GM13976 (cell line): ENCODE measurements around the gene IQSEC3.

ENCODE experiments used
- DNase-seq: peaks from one replicate; pipeline ENCODE4 v3.0.0; 2012; ENCODE audit warnings: low spot score
- in situ Hi-C: fragments of 300-500 bp; cut with MboI; formaldehyde crosslinking; loops from one replicate; pipeline ENCODE4 v1.12.0; 2022; ENCODE audit warnings: low sequenced_read_pairs, mixed read lengths, inconsistent platforms; ENCODE audit not compliant: unreplicated experiment
- TF ChIP-seq, protein P1 (sequence below): IDR thresholded peaks from 2 replicates; pipeline ENCODE4 v1.5.1; 2012; ENCODE audit warnings: borderline replicate concordance, mild to moderate bottlenecking; ENCODE audit not compliant: insufficient read depth; ENCODE audit errors: extremely low read depth, missing control alignments, control extremely low read depth

The IQSEC3 gene

GRCh38 chr12:206746-207440, 140.3 kb downstream of the IQSEC3 start:
- no peak for DNase-seq
- TF ChIP-seq, protein P1, sequence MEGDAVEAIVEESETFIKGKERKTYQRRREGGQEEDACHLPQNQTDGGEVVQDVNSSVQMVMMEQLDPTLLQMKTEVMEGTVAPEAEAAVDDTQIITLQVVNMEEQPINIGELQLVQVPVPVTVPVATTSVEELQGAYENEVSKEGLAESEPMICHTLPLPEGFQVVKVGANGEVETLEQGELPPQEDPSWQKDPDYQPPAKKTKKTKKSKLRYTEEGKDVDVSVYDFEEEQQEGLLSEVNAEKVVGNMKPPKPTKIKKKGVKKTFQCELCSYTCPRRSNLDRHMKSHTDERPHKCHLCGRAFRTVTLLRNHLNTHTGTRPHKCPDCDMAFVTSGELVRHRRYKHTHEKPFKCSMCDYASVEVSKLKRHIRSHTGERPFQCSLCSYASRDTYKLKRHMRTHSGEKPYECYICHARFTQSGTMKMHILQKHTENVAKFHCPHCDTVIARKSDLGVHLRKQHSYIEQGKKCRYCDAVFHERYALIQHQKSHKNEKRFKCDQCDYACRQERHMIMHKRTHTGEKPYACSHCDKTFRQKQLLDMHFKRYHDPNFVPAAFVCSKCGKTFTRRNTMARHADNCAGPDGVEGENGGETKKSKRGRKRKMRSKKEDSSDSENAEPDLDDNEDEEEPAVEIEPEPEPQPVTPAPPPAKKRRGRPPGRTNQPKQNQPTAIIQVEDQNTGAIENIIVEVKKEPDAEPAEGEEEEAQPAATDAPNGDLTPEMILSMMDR = no peak
- in situ Hi-C loops = no loop called here

- TF ChIP-seq, protein P1 = no peak
- in situ Hi-C loops = no loop called here
Measured at GRCh38 chr12:207804-208203, 141.2 kb downstream of the IQSEC3 start.

GRCh38 chr12:208813-209212, 142.2 kb downstream of the IQSEC3 start:
- in situ Hi-C loops = no loop called here
- TF ChIP-seq, protein P1 = no peak
- DNase-seq = no peak

More at GRCh38 chr12:207804-208203, 141.2 kb downstream of the IQSEC3 start:
- no peak for DNase-seq

DNA sequence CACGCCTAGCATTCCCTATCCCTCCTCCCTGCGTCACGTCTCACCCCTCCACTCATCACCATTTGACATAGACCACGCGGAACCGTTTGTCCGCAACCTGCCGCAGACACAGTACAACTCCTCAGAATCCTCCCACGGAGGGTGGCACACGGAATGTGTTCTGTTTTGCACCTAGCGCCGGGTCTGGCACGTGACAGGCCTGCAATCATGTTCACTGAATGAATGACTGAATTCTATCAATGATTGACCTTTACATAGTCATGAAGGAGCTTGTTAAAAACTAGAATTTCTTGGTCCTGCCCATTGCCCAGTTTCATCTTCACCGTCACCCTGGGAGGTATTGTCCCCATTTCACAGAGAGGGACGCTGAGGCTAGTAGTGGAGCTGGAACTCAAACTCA, 142.7 kb downstream of the IQSEC3 start:
- DNase-seq = no peak
- TF ChIP-seq, protein P1 = no peak
- in situ Hi-C loops = no loop called here

DNA sequence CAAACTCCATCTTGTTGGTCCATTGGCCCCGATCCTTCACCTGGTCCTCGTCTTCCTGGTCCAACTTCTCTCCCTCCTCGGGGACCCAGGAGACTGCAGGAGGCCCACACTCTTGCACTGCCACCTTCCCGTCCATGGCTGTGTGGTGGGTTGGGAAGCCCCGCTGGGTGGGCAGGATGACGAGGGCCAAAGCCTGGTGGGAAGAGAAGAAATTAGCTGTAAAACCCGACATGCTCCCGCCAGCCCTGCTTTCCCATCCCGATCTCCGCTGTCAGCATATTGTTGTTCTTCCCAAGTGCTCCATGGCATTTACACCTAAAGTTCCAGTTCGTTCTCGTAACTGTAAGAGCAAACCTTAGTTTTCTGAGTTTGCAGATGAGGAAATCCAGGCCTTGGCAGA, 143.3 kb downstream of the IQSEC3 start:
- no peak for DNase-seq
- in situ Hi-C loops = no loop called here
- TF ChIP-seq, protein P1 = no peak

DNA sequence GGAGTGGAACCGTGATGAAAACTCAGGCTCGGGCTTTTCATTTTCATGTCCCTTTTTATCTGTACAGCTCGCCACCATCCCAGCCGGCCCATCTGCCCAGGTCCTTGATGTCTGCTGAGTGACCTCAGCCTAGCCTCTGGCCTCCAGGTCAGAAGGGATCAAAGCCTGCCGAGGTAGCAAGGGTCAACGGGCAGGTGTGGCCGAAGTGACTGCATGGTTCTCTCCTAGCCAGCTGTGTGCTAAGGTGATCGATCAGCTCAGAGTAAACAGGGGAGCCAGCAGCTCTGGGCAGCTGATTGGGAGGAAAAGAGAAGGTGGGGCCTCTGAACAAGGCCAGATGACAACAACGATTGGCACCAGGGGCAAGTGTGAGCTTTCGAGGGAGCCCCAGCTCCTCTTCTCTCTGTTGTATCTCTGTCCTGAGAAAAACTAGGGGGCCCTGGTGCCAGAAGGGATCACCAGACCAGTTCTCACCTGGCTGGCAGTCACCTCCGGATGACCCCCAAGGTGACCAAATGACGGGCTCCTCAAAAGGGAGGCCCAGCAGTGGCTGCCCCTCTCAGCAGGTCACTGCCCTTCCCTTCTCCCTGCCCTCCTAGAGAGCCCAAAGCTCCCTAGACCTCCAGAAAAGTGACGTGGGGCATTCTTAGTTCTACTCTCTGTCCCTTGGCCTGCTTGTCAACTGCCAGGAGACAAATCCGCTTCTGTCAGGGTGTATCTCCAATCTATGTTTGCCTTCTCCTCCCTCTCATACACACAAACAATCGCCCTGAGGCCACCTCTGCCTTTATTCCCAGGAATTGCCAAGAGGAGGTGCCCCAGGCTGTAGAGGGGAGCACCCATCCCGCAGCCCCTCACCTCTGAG, 143.9 kb downstream of the IQSEC3 start:
- TF ChIP-seq, protein P1 = no peak
- in situ Hi-C loops = no loop called here
- no peak for DNase-seq

DNA sequence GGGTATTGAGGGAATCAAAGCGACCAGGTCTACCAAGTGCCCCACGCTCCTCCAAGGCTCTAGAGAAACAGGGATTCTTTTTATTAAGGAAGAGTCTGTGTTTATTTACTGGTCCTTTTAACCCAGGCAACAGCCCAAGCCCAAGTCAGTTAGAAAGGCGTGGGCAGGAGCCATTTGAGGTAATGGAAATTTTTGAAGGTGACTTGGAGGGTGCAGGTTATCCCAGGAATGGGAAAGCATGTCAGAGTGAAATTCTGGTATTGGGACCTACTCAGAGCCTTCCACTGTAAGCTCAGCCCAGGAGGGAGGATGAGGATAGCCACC, 144.5 kb downstream of the IQSEC3 start:
- in situ Hi-C loops = no loop called here

More for the DNA sequence above, 144.5 kb downstream of the IQSEC3 start:
- TF ChIP-seq, protein P1 = no peak
- no peak for DNase-seq
